HEK293T (cell line): ENCODE results near the gene IQCF5.
"Not testable (repeated sequence)": the region's sequence is repeated elsewhere in the genome, so short reads cannot be mapped to it uniquely, and the experiment has no call there.

Source experiments
- CTCF ChIA-PET: fragments of 350-600 bp; formaldehyde crosslinking; extraction: SDS; loops from one replicate; lab custom pipeline; 2021; ENCODE audit warnings: antibody characterized with exemption, inconsistent platforms; lab: Yijun Ruan, JAX
- POLR2A ChIA-PET: fragments of 350-600 bp; formaldehyde crosslinking; extraction: SDS; loops from one replicate; lab custom pipeline; 2020; ENCODE audit warnings: antibody characterized with exemption, inconsistent platforms; lab: Yijun Ruan, JAX
- DNase-seq: peaks from one replicate; pipeline ENCODE4 v3.0.0; 2012; ENCODE audit warnings: mixed read lengths; ENCODE audit errors: extremely low spot score
- ARNT ChIP-seq: fragments of 450-650 bp; IDR thresholded peaks from 2 replicates; pipeline ENCODE4 v1.6.1; 2017; ENCODE audit warnings: mild to moderate bottlenecking
- BHLHE40 ChIP-seq: fragments of 450-650 bp; IDR thresholded peaks from 2 replicates; pipeline ENCODE4 v1.6.1; 2016; ENCODE audit warnings: mild to moderate bottlenecking, moderate library complexity, borderline replicate concordance
- CTBP1 ChIP-seq: fragments of 450-650 bp; IDR thresholded peaks from 2 replicates; pipeline ENCODE4 v1.6.1; 2016; ENCODE audit warnings: borderline replicate concordance
- ELF4 ChIP-seq: fragments of 450-650 bp; IDR thresholded peaks from 2 replicates; pipeline ENCODE4 v1.6.1; 2017; ENCODE audit warnings: antibody characterized with exemption
- FOXA1 ChIP-seq: fragments of 450-650 bp; IDR thresholded peaks from 2 replicates; pipeline ENCODE4 v1.6.1; 2016; ENCODE audit warnings: mild to moderate bottlenecking
- FOXK2 ChIP-seq: fragments of 450-650 bp; IDR thresholded peaks from 2 replicates; pipeline ENCODE4 v1.6.1; 2016; ENCODE audit warnings: mild to moderate bottlenecking
- FOXM1 ChIP-seq: fragments of 450-650 bp; IDR thresholded peaks from 2 replicates; pipeline ENCODE4 v1.6.1; 2017; ENCODE audit warnings: mild to moderate bottlenecking, borderline replicate concordance
- HDGF ChIP-seq: fragments of 450-650 bp; IDR thresholded peaks from 2 replicates; pipeline ENCODE4 v1.6.1; 2017; ENCODE audit warnings: antibody characterized with exemption, borderline replicate concordance
- L3MBTL2 ChIP-seq: fragments of 450-650 bp; conservative IDR thresholded peaks from 2 replicates; pipeline ENCODE4 v1.6.1; 2016; ENCODE audit warnings: mild to moderate bottlenecking
- LEF1 ChIP-seq: fragments of 450-650 bp; IDR thresholded peaks from 2 replicates; pipeline ENCODE4 v1.6.1; 2017; ENCODE audit warnings: mild to moderate bottlenecking, borderline replicate concordance
- NFRKB ChIP-seq: fragments of 450-650 bp; IDR thresholded peaks from 2 replicates; pipeline ENCODE4 v1.6.1; 2016; ENCODE audit warnings: mild to moderate bottlenecking, moderate library complexity
- PKNOX1 ChIP-seq: fragments of 450-650 bp; IDR thresholded peaks from 2 replicates; pipeline ENCODE4 v1.6.1; 2016
- SP1 ChIP-seq: fragments of 450-650 bp; IDR thresholded peaks from 2 replicates; pipeline ENCODE4 v1.6.1; 2017
- SUZ12 ChIP-seq: fragments of 450-650 bp; IDR thresholded peaks from 2 replicates; pipeline ENCODE4 v1.6.1; 2016; ENCODE audit warnings: mild to moderate bottlenecking
- TARDBP ChIP-seq: fragments of 450-650 bp; IDR thresholded peaks from 2 replicates; pipeline ENCODE4 v1.6.1; 2016
- ZNF384 ChIP-seq: fragments of 450-650 bp; IDR thresholded peaks from 2 replicates; pipeline ENCODE4 v1.6.1; 2016

Gene IQCF5

GRCh38 chr3:51875501-51875900, at the start of gene IQCF5:
IQCF5 (minus strand) TSS chr3:51875601; CDS start chr3:51875531, 70 bp downstream.
- no peak for DNase-seq
- CTCF ChIA-PET, result interaction anchor here (0.9 kb wide), 1 partner anchor 11 kb away, joined by 3 read pairs; no protein-coding TSS in a partner anchor
- no peak for TF ChIP-seq SP1
- TF ChIP-seq ZNF384, result no peak
- TF ChIP-seq PKNOX1, result no peak
- no peak for TF ChIP-seq ELF4
- TF ChIP-seq HDGF, result no peak
- TF ChIP-seq L3MBTL2, result no peak
- TF ChIP-seq NFRKB, result no peak
- no peak for TF ChIP-seq SUZ12
- TF ChIP-seq FOXK2, result no peak
- no peak for TF ChIP-seq FOXA1
- TF ChIP-seq BHLHE40, result no peak
- TF ChIP-seq TARDBP, result no peak

GRCh38 chr3:51921081-51921578, 45.7 kb upstream of the IQCF5 start:
- TF ChIP-seq NFRKB (no peak), PKNOX1 (no peak), HDGF (no peak), SP1 (no peak), FOXA1 (no peak), ARNT (no peak), ELF4 (no peak)
- CTCF ChIA-PET, result no interaction called here
- DNase-seq, result no peak
- POLR2A ChIA-PET, result no interaction called here

More at GRCh38 chr3:51875501-51875900, at the start of gene IQCF5:
- POLR2A ChIA-PET, result no interaction called here

GRCh38 chr3:51916418-51916817, 41.0 kb upstream of the IQCF5 start:
- ChIA-PET POLR2A (no interaction called here), CTCF (no interaction called here)
- no peak for DNase-seq
- TF ChIP-seq BHLHE40 (no peak), FOXA1 (no peak), SP1 (no peak), TARDBP (no peak), CTBP1 (no peak), L3MBTL2 (no peak), SUZ12 (no peak), HDGF (no peak), FOXM1 (no peak), ELF4 (no peak)

- ChIA-PET CTCF (no interaction called here), POLR2A (no interaction called here)
- TF ChIP-seq HDGF (no peak), LEF1 (no peak), FOXM1 (no peak), BHLHE40 (no peak), L3MBTL2 (no peak), CTBP1 (no peak), ARNT (no peak), FOXK2 (no peak), ZNF384 (no peak), PKNOX1 (no peak), SUZ12 (no peak), SP1 (no peak), FOXA1 (no peak)
- DNase-seq, result no peak
Measured at GRCh38 chr3:51908026-51908425, 32.6 kb upstream of the IQCF5 start.

GRCh38 chr3:51904034-51904823, 28.8 kb upstream of the IQCF5 start:
- no peak for DNase-seq
- ChIA-PET POLR2A (no interaction called here), CTCF (no interaction called here)
- TF ChIP-seq FOXK2, result no peak
- TF ChIP-seq ZNF384, result no peak
- TF ChIP-seq ARNT, result no peak
- no peak for TF ChIP-seq L3MBTL2
- no peak for TF ChIP-seq ELF4
- TF ChIP-seq FOXM1, result no peak
- TF ChIP-seq CTBP1, result no peak
- TF ChIP-seq FOXA1, result no peak
- TF ChIP-seq TARDBP, result no peak
- TF ChIP-seq NFRKB, result no peak
- TF ChIP-seq HDGF, result no peak
- TF ChIP-seq LEF1, result no peak
- no peak for TF ChIP-seq SP1
- no peak for TF ChIP-seq PKNOX1
- TF ChIP-seq SUZ12, result no peak
- no peak for TF ChIP-seq BHLHE40

GRCh38 chr3:51902361-51902760, 27.0 kb upstream of the IQCF5 start:
- DNase-seq, CTCF ChIA-PET, POLR2A ChIA-PET: not testable (repeated sequence)

- POLR2A ChIA-PET, CTCF ChIA-PET, DNase-seq: not testable (repeated sequence)
Measured at GRCh38 chr3:51900043-51900442, 24.6 kb upstream of the IQCF5 start.
